Endometrial microvascular endothelial cells (primary cell): ENCODE results near the gene TNFRSF18. TPM values are rescaled to one million over a fixed set of nuclear protein-coding genes. Genes with fewer than 3 reads are reported as not detected.

Experiments used
- in situ Hi-C: cut with HindIII; loops from 2 replicates; pipeline ENCODE4 v1.10.0; 2017; ENCODE audit warnings: low sequenced_read_pairs, low pct_unique_long_range_greater_than_20kb; ENCODE audit errors: inconsistent ontology term
- total RNA-seq: library from RNA; depleted of rRNA; stranded (reverse); fragments of >200 nt; gene quantifications from one replicate; pipeline ENCODE4 v1.2.3, GENCODE V29; 2015; ENCODE audit errors: inconsistent ontology term

Gene TNFRSF18
- total RNA-seq, 1 donor from 2014 or later = not detected

GRCh38 chr1:1241588-1242219 is 35.3 kb upstream of the TNFRSF18 start:
- in situ Hi-C loops = no loop called here

- in situ Hi-C loops = no loop called here
These were observed 34.6 kb upstream of the TNFRSF18 start for GRCh38 chr1:1240822-1241587.

- in situ Hi-C loops = no loop called here
These were observed 33.9 kb upstream of the TNFRSF18 start for GRCh38 chr1:1240348-1240732.

GRCh38 chr1:1239614-1240347 is 33.4 kb upstream of the TNFRSF18 start:
- in situ Hi-C loops = no loop called here

- in situ Hi-C loops = no loop called here
These were observed 32.8 kb upstream of the TNFRSF18 start for GRCh38 chr1:1239227-1239613.

DNA sequence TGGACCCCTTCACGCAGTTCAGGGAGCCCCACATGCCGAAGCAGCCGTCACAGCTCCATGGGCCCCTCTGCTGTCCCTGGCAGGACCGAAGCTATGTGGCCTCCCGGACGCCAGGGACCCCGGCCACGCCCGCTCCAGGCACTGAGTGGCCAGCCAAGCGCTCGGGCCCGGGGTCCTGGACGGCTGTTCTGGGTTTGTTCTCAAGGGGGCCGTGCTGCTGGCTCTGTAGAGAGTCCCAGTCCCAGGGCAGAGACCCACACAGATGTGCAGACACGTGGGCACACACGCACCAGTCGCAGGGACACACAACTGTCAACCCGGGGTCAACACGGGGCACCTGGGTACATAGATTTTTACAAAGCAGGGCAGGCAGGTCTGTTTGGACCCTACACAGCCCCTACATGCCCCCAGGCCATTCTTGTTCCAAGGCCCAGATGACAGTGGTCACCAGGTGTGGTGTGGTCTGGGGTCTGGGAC is 32.3 kb upstream of the TNFRSF18 start:
- in situ Hi-C loops = no loop called here

- in situ Hi-C loops = no loop called here
These were observed 31.7 kb upstream of the TNFRSF18 start for GRCh38 chr1:1237874-1238701.

GRCh38 chr1:1236945-1237873 is 30.8 kb upstream of the TNFRSF18 start:
- in situ Hi-C loops = no loop called here

- in situ Hi-C loops = no loop called here
These were observed 29.9 kb upstream of the TNFRSF18 start for GRCh38 chr1:1236176-1236763.

DNA sequence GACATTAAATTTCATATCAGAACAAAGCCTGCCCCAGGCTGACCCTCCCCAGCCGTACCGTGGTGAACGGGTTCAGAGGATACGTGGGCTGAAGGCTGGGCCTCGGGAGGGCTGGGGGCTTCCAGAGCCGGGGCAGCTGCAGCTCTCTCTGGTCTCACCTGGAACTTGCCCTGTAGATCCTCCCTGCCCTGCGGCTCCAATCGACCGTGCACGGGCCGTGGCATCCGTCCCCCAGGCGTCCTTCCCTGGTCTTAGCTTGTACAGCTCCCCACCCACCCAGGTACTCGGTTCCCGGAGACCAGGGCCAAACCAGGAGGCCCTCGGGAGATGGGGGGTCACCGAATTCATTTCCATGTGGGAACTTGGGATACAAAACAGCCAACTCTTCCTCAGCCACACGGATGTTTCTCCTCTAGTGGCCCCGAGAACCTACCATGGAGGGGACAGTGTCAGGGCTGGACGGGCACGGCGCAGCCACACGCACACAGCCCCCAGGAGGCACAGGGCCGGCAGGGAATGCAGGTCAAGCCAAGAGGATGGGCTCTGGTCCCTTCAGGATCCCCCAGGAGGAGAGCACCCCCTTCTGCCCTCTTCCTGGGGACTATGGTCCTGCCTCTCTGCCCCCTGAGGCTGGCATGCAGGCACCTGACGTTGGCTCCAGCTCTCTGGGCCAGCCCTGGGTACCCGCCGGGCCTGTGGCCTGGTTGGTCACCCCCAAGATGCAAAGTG is 28.8 kb upstream of the TNFRSF18 start:
- in situ Hi-C loops = no loop called here

DNA sequence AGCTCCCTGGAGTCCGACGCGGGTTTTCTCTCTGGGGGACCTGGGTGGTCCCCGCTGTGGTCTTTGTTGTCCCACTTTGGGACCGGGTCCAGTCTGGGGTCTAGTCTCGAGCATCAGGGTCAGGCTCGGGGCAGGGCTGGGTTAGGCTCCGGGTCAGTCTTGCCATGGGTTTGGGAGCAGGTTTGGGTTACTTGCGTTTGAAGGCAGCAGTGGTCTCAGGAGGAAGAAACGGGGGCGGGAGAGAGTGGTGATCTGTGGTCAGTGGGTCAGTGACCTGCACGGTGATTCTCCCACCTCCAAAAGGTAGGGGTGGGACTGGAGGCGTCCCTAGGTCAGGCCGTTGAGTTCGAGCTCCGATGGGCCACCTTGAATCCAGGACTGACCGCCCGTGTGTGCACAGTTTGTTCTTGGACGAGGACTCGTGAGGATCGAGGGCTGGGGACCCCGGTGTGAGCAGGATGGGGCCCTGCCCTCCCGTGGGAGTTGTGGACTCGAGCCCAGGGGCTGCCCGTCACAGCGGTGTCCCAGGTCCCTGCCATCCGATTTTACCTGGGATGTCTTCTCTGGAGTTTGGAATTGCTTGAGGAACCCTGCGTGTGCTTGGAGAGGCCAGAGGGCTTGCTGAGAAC is 27.9 kb upstream of the TNFRSF18 start:
- in situ Hi-C loops = no loop called here

GRCh38 chr1:1233567-1233892 is 27.1 kb upstream of the TNFRSF18 start:
- in situ Hi-C loops = no loop called here

DNA sequence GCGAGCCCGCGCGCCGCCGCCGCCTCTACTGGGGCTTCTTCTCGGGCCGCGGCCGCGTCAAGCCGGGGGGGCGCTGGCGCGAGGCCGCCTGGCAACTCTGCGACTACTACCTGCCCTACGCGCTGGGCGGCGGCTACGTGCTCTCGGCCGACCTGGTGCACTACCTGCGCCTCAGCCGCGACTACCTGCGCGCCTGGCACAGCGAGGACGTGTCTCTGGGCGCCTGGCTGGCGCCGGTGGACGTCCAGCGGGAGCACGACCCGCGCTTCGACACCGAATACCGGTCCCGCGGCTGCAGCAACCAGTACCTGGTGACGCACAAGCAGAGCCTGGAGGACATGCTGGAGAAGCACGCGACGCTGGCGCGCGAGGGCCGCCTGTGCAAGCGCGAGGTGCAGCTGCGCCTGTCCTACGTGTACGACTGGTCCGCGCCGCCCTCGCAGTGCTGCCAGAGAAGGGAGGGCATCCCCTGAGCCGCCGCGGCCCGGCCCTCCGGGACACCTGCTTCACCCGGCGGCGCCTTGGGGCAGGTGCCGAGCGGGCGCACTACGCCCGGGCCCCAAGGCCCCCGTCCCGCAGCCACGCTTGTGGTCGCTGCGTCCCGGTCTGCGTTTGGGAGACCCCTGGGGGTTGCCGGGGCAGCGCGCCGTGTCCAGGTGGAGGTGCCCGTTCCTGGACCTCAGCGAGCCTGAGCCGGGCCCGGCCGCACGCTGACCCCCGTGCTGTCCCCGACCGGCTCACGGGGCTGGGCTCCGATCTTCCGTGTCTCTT is 26.6 kb upstream of the TNFRSF18 start:
- in situ Hi-C loops = no loop called here

GRCh38 chr1:1232208-1232795 is 25.9 kb upstream of the TNFRSF18 start, which contains the start of gene B3GALT6:
Gene B3GALT6 (plus strand): TSS chr1:1232237. CDS start chr1:1232279, 42 bp downstream.
- in situ Hi-C loops = no loop called here

DNA sequence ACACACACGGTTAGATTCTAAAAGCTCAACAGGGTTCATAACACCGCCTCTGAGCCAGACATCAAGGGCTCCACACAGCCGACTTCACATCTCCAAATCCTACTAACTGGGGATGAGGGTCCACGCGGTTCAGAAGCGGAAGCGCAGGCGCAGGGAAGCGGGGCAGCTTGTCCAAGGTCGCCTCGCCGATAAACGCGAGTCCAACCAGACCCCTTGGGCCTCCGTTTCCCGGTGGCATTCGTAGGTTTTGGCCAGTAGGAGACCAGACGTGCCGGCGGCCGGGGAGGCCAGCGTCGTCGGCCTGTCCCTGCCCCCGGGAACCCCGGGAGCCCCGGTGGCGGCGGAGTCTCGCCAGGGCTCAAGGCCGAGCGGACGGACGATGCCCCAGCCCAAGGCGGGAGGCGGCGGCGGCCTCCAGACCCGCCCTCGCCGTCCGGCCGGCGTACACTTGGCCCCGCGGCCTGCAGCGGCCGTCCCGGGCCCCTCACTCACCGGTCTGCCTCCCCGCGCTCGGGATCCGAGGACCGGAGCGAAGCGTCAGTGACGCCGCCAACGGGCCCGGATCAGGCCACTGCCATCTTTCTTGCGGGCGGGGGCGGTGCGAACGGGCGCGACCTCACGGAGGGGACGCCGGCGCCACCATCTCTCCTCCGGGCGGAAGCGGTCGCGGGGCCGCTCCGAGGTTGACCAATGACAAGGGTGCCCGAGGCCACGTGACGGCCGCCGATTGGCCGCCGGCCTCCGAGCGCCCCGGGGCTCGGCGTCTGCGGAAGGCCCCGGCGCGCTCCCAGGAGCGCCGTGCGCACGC is 25.2 kb upstream of the TNFRSF18 start, which contains the start of gene SDF4:
SDF4 (minus strand) TSS at position 602 of the 808 bp plus-strand sequence. CDS start 3,229 bp downstream, outside the sequence.
- in situ Hi-C loops = no loop called here
